AG09309 (cell line): ENCODE measurements around the gene CTSL.

Experiments used
- DNase-seq: peaks from one replicate; pipeline ENCODE4 v3.0.0-alpha.2; 2010; ENCODE audit warnings: low read depth
- H3K4me3 ChIP-seq: 2 replicates; pipeline ENCODE4 v1.5.1; 2011; ENCODE audit warnings: mild to moderate bottlenecking, low read depth, low read length, moderate library complexity; ENCODE audit not compliant: control insufficient read depth
- TF ChIP-seq, protein P1 (sequence below): IDR thresholded peaks from 2 replicates; pipeline ENCODE4 v1.5.1; 2011; ENCODE audit warnings: mild to moderate bottlenecking, low read depth, low read length, inconsistent platforms; ENCODE audit not compliant: insufficient read depth, control insufficient read depth; ENCODE audit errors: missing control alignments

The CTSL gene

DNA sequence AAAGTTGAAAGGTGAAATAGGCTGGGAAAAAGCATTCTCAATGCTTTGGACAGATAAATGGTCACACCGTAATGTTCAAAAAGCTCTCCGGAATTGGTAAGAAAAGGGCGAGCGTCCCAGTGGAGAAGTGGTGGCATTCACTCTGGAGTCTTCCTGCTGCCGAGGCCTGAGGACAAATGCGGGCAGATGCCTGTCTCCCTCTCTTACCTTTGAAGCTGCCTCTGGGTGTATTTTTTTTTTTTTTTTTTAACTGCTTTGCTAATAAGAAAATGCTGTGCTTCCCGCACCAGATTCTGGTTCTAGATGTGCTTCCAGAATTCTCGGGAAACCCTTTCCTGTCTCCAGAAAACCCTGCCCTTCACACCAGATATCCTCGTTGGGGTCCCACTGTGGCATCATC lies 24.4 kb upstream of the CTSL start:
- TF ChIP-seq, protein P1, sequence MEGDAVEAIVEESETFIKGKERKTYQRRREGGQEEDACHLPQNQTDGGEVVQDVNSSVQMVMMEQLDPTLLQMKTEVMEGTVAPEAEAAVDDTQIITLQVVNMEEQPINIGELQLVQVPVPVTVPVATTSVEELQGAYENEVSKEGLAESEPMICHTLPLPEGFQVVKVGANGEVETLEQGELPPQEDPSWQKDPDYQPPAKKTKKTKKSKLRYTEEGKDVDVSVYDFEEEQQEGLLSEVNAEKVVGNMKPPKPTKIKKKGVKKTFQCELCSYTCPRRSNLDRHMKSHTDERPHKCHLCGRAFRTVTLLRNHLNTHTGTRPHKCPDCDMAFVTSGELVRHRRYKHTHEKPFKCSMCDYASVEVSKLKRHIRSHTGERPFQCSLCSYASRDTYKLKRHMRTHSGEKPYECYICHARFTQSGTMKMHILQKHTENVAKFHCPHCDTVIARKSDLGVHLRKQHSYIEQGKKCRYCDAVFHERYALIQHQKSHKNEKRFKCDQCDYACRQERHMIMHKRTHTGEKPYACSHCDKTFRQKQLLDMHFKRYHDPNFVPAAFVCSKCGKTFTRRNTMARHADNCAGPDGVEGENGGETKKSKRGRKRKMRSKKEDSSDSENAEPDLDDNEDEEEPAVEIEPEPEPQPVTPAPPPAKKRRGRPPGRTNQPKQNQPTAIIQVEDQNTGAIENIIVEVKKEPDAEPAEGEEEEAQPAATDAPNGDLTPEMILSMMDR: no peak
- H3K4me3 ChIP-seq: no peak overlapping the region
- no peak for DNase-seq

DNA sequence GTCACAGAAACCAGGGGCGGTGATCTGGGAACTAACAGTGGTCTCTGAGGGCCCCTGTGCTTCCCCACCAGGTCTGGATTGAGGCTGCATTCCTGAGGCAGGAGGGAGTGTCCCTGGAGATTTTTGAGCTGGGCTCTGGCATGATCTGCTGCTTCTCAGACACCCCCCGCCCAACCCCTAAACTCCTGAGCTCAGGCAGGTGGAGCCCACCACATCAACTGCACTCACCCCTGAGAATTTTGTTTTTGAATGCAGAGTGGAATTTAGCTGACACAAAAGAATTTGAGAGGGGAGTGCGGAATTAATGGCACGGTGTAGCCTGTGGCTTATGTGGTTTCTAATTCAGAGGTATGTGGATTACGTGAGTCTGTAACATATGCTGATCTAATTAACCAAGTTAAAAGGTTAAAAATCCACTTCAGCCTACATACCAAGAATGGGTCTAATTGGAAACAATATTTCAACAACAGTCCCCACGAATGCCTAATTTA lies 23.9 kb upstream of the CTSL start:
- no peak for DNase-seq
- H3K4me3 ChIP-seq: no peak overlapping the region
- TF ChIP-seq, protein P1: no peak

DNA sequence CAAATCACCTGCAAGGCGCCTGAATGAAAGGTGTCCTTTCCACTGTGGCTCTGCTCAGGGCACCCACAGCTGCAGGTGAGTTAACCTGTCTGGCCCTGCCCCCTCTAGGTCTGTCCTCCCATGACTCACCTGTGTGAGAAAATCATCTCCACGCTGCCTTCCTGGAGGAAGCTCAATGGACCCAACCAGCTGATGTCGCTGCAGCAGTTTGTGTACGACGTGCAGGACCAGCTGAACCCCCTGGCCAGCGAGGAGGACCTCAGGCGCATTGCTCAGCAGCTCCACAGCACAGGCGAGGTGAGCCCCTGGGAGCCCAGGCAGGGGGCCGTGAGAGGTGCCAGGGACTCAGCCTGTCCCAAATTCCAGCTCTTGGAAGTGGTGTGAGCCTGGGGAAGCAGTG lies 23.0 kb upstream of the CTSL start:
- TF ChIP-seq, protein P1: no peak
- DNase-seq: no peak
- no peak overlapping the region for H3K4me3 ChIP-seq

DNA sequence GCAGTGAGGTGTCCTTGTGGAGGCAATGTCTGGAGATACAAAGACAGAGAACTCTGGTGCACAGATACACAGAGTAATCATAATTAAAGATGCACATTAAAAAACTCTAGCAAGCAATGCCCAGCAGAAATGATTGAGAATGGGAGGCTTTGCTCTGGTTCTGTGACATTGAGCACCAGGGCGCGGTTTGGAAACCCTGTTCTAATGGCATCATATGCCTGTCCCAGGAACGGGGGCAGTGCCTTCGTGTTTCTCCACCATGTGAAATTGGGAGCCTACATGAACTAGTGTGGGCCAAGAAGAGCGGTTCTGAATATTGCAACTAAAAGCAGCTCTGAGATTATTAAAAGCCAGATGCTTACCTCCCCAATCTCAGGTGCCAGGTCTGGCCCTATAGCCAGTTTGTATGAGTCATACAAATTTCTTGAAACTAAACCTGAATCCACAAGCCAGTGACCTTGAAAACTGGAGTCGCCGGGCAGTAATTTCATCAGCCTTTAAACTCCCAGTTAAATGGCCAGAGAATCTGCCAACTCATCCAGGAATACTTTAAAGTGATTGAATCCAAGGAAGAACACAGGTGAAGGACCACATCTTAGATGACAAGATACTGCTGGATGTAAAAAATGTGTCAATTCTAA lies 22.2 kb upstream of the CTSL start:
- no peak overlapping the region for H3K4me3 ChIP-seq
- TF ChIP-seq, protein P1: no peak
- no peak for DNase-seq

DNA sequence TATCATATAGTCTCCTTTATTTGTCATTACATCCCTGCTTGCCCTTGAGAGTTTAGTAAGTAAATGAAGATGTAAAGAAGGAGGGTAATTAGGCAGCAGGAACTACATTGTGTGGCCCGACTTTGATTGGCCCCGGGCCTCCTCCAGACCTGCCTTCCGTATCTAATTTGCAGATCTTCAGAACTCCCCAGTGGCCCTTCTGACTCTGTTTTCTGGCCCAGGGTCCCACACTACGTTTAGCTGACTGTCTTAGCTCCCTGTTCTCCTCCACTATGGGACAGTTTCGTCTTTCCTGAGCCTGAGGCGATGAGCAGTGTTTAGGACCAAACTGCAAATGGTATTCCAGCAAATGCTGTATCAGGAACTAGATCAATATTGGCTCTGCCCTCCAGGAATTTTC lies 21.6 kb upstream of the CTSL start:
- H3K4me3 ChIP-seq: no peak overlapping the region
- TF ChIP-seq, protein P1: no peak
- DNase-seq: no peak

DNA sequence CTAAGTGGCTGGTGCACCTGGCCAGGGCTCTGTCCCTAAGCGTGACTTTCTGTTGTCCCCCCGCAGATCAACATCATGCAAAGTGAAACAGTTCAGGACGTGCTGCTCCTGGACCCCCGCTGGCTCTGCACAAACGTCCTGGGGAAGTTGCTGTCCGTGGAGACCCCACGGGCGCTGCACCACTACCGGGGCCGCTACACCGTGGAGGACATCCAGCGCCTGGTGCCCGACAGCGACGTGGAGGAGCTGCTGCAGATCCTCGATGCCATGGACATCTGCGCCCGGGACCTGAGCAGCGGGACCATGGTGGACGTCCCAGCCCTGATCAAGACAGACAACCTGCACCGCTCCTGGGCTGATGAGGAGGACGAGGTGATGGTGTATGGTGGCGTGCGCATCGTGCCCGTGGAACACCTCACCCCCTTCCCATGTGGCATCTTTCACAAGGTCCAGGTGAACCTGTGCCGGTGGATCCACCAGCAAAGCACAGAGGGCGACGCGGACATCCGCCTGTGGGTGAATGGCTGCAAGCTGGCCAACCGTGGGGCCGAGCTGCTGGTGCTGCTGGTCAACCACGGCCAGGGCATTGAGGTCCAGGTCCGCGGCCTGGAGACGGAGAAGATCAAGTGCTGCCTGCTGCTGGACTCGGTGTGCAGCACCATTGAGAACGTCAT lies 19.7 kb upstream of the CTSL start:
- no peak for DNase-seq
- H3K4me3 ChIP-seq: no peak overlapping the region
- TF ChIP-seq, protein P1: no peak
